Fibroblast of mammary gland (primary cell): ENCODE data around the gene SLC2A4RG.

Experiments used
- DNase-seq: peaks from one replicate; pipeline ENCODE4 v3.0.0-alpha.2; 2010; ENCODE audit warnings: low read depth
- H3K4me3 ChIP-seq: 2 replicates; pipeline ENCODE4 v1.5.1; 2011; ENCODE audit warnings: low read depth, mild to moderate bottlenecking, low read length, moderate library complexity; ENCODE audit not compliant: control insufficient read depth
- TF ChIP-seq, protein P1 (sequence below): conservative IDR thresholded peaks from 2 replicates; pipeline ENCODE4 v1.5.1; 2011; ENCODE audit warnings: low read depth, low read length, inconsistent platforms; ENCODE audit not compliant: control insufficient read depth, insufficient read depth

The SLC2A4RG gene

DNA sequence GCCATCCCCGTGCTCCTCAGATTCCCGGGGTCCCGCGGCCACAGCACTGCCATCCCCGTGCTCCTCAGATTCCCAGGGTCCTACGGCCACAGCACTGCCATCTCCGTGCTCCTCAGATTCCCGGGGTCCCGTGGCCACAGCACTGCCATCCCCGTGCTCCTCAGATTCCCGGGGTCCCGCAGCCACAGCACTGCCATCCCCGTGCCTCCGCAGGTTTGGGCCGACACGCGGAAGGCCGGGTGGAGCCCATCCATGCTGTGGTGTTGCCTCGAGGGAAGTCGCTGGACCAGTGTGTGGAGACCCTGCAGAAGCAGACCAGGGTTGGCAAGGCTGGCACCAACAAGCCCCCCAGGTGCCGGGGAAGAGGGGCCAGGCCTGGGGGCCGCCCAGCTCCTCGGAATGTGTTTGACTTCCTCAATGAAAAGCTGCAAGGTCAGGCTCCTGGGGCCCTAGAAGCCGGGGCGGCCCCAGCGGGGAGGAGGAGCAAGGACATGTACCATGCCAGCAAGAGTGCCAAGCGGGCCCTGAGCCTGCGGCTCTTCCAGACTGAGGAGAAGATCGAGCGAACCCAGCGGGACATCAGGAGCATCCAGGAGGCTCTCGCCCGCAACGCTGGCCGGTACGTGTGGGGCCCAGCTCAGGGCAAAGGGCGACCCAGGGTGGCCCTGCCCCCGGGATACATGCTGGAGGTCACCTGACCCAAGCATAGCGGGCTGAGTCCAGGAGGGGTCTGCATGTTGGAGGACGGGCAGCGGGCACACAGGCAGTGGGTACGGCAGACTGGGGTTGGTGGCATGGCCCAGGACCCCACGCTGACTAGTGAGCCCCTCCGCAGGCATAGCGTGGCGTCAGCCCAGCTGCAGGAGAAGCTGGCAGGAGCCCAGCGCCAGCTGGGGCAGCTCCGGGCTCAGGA is 4.4 kb upstream of the SLC2A4RG start:
- H3K4me3 ChIP-seq = no peak overlapping the region
- no peak for DNase-seq
- TF ChIP-seq, protein P1, sequence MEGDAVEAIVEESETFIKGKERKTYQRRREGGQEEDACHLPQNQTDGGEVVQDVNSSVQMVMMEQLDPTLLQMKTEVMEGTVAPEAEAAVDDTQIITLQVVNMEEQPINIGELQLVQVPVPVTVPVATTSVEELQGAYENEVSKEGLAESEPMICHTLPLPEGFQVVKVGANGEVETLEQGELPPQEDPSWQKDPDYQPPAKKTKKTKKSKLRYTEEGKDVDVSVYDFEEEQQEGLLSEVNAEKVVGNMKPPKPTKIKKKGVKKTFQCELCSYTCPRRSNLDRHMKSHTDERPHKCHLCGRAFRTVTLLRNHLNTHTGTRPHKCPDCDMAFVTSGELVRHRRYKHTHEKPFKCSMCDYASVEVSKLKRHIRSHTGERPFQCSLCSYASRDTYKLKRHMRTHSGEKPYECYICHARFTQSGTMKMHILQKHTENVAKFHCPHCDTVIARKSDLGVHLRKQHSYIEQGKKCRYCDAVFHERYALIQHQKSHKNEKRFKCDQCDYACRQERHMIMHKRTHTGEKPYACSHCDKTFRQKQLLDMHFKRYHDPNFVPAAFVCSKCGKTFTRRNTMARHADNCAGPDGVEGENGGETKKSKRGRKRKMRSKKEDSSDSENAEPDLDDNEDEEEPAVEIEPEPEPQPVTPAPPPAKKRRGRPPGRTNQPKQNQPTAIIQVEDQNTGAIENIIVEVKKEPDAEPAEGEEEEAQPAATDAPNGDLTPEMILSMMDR = no peak

DNA sequence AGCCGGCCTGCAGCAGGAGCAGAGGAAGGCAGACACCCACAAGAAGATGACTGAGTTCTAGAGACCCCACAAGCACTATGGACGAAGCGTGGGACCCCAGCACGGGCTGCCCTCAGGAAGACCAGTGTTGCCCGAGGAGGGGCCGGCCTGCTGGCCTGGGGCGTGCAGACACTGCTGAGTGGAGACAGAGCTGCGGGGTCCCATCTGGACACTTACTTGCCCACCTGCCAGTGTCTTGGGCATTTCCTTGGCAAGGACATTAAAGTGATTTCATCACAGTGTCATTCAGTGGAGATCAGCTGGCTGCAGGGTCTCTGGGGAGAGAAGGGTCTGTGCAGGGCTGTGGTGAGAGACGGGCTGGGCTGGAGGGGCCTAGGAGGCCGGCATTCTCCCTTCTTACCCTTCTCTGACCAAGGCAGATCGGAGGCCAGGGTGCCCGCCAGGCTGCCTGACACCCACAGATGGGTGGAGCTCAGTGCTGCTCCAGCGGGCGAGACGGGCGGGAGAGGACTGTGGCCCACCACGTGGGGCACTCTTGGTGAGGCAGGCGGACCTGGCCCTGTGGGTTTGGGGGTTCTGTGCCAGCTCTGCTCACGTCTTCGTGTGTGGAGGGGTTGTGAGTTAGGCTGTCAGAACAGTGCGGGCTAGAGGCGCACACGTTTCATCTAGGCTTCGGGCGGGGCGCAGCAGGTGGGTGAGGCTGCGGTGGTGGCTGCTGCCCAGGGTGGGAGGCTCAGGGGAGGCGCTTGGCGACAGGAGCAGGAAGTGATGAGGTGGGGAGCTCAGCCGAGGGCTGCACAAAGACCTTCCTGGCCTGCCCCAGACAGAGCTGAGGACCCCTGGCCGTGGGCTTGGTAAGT is 3.5 kb upstream of the SLC2A4RG start, which contains the start of gene LIME1:
TSS of gene LIME1 (plus strand) at position 806 of the 860 bp plus-strand sequence. CDS start 886 bp downstream, outside the sequence.
- TF ChIP-seq, protein P1 = no peak
- DNase-seq = no peak
- no peak within 1 kb of the TSS for H3K4me3 ChIP-seq

DNA sequence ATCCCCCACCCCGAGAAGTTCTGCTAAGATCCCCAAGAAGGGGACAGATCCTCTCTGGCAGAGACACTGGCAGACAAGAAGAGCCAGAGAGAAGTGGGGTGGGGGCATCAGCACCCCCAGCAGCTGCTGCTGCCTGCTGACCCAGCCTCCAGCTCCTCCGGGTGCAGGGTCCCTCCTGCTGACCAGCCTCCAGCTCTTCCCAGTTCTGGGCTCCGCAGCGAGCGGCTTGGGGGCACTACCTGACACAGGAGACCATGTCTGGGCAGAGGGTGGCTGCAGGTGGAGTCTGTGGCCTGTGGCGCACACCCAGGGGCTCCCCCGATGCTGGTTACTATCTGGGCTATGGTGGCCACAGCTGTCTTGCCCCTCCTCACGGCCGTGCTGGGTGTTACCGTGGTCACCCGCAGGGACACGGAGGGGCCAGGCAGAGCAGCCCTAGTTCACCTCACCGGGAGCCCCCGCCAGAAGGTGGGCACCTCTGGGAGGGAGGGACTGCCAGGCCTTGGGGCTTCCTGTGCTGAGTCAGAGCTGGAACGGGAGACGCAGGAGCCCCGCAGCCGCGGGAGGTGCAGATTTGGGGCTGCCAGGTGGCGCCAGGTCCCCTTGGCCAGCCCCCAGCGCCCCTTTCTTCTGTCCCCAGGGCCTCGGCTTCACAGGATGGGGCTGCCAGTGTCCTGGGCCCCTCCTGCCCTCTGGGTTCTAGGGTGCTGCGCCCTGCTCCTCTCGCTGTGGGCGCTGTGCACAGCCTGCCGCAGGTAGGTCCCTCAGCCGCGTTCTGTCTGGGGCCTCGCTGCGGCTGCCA is 2.5 kb upstream of the SLC2A4RG start:
- no peak for DNase-seq
- TF ChIP-seq, protein P1 = no peak
- no peak overlapping the region for H3K4me3 ChIP-seq

DNA sequence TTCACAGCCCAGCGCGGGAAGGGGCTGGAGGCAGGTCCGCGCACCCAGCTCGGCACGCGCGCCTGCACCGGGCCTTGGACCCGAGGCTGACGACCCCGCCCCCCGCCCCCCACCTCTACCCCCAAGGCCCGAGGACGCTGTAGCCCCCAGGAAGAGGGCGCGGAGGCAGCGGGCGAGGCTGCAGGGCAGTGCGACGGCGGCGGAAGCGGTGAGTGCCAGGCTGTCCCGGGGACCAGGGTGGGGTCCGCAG is 2.0 kb upstream of the SLC2A4RG start:
- DNase-seq = no peak
- TF ChIP-seq, protein P1 = no peak
- no peak overlapping the region for H3K4me3 ChIP-seq

DNA sequence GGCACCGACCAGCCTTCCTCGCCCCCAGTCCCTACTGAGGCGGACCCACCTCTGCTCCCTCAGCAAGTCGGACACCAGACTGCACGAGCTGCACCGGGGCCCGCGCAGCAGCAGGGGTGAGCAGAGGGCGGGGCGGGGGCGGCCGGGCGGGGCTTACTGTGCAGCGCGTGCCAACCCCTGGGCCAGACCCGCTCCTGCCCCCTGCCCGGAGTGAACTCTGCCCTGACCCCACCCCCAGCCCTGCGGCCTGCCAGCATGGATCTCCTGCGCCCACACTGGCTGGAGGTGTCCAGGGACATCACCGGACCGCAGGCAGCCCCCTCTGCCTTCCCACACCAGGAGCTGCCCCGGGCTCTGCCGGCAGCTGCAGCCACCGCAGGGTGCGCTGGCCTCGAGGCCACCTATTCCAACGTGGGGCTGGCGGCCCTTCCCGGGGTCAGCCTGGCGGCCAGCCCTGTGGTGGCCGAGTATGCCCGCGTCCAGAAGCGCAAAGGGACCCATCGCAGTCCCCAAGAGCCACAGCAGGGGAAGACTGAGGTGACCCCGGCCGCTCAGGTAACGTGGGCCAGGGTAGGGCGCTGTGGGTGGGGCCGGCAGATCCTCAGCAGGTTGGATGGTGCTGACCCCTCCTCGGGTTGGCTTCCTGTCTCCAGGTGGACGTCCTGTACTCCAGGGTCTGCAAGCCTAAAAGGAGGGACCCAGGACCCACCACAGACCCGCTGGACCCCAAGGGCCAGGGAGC is 1.5 kb upstream of the SLC2A4RG start:
- TF ChIP-seq, protein P1 = no peak
- H3K4me3 ChIP-seq = no peak overlapping the region
- no peak for DNase-seq
